B cell (primary cell): ENCODE data around the gene SLC13A2.

Source experiments
- EZH2 ChIP-seq: IDR thresholded peaks from 2 replicates; pipeline ENCODE4 v1.6.1; 2012; ENCODE audit warnings: borderline replicate concordance, low read depth, mild to moderate bottlenecking, moderate library complexity, low read length; ENCODE audit not compliant: insufficient read depth, poor library complexity, severe bottlenecking
- TF ChIP-seq, protein P1 (sequence below): fragments of 200-600 bp; IDR thresholded peaks from one replicate; pipeline ENCODE4 v1.8.0; 2022; ENCODE audit warnings: antibody characterized with exemption, mild to moderate bottlenecking

DNA sequence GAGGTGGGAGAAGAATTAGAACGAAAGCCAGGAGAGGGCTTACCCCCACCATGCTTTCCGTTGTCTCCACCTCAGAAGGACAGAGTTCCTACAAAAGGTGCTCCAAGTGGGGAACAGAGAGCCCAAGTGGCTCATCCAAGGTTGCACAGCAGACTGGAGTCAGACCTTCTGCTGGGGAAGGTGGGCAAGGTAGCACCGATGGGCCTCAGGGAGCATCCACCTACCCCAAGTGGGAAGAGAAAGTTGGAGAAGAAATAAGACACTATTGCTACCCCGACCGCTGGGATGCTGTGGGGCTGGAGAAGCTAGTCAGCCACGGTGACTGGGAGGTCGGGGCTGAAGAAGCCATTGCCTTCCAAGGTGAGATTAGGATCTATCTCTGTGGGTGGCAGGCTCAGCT lies 57.5 kb downstream of the SLC13A2 start:
- TF ChIP-seq, protein P1, sequence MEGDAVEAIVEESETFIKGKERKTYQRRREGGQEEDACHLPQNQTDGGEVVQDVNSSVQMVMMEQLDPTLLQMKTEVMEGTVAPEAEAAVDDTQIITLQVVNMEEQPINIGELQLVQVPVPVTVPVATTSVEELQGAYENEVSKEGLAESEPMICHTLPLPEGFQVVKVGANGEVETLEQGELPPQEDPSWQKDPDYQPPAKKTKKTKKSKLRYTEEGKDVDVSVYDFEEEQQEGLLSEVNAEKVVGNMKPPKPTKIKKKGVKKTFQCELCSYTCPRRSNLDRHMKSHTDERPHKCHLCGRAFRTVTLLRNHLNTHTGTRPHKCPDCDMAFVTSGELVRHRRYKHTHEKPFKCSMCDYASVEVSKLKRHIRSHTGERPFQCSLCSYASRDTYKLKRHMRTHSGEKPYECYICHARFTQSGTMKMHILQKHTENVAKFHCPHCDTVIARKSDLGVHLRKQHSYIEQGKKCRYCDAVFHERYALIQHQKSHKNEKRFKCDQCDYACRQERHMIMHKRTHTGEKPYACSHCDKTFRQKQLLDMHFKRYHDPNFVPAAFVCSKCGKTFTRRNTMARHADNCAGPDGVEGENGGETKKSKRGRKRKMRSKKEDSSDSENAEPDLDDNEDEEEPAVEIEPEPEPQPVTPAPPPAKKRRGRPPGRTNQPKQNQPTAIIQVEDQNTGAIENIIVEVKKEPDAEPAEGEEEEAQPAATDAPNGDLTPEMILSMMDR = no peak
- no peak for TF ChIP-seq EZH2
